Daoy (cell line): ENCODE data around the gene SUGCT. TPM values are rescaled to one million over a fixed set of nuclear protein-coding genes. Genes with fewer than 3 reads are reported as not detected.

Source experiments
- DNase-seq: peaks from one replicate; pipeline ENCODE4 v3.0.0-alpha.2; 2015; ENCODE audit warnings: low read depth
- total RNA-seq: library from RNA; depleted of rRNA; stranded (reverse); fragments of >200 nt; shearing (Covaris generic); gene quantifications from 2 replicates; pipeline ENCODE4 v1.2.3, GENCODE V29; 2014

The SUGCT gene
- total RNA-seq, 1 experiment from 2014 or later: 11.8 TPM

DNA sequence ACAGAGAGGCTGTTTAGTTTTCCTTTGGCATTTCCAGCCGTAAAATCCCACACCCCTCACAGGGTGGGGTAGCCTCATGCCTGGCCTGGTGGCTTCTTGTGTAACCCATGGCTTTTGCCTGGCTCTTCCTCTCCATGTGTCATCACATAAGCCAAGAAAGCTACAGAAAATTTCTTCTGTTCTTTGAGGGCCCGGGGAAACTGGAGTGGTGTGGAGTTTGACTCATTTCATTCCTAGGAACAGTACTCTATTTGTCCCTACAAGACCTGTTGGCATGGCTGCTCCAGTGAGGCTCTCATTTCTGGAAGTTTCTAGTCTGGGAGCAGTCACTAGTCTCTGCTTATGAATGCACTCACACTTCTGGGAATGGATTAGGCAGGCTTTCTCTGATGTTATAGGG lies 523.9 kb downstream of the SUGCT start:
- no peak for DNase-seq

DNA sequence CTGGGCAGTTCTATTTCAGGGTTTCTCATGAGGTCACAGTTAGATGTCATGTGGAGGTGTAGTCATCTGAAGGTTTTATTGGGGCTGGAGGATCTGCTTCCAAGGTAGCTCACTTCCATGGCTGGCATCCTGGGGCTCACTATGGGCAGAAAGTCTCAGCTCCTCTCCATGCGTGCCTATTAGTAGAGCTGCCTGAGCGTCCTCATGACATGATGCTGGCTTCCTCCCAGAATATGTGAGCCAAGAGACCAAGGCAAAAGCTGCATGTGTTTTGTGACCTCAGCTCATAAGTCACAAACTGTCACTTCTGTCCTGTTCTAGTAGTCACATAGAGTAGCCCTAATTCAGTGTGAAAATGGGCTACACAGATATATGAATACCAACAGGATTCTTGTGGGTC lies 524.4 kb downstream of the SUGCT start:
- no peak for DNase-seq

DNA sequence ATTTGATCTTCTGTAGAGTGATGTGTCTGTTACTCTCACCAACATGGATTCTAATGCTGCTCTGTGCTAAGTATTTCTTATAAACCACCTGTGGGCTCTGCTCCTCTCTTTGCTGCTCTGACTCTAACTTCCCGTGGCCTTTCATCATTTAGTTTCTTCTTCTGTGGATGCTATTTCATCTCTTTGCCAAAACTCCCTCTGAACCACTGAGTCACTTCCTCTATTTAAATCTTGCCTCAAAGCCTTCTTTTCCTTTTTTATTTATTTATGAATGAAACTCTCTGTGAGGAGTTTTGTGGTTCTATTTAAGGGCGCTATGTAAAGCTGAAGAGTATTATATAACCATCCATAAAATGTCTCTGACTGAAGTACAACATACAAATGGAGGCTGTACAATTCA lies 538.5 kb downstream of the SUGCT start:
- DNase-seq: peak; percentile 81

DNA sequence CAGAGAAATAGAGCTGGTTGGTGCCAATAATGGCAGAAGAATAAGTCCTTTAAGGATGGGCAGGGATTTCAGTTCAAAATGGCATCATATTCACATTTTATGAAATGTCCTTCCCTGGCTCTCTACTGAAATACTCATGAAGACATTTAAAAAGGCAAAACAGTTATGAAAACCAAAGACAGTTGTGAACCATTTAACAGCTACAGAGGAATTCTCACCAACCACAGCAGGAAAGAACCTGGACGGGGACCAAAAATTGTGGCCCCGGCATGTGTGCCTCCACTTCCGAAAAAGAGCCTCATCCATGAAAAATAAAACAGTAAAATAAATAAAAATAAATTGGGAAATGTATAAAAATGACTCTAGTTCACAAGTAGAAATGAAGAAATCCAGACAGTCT lies 539.5 kb downstream of the SUGCT start:
- peak; percentile 67 for DNase-seq

DNA sequence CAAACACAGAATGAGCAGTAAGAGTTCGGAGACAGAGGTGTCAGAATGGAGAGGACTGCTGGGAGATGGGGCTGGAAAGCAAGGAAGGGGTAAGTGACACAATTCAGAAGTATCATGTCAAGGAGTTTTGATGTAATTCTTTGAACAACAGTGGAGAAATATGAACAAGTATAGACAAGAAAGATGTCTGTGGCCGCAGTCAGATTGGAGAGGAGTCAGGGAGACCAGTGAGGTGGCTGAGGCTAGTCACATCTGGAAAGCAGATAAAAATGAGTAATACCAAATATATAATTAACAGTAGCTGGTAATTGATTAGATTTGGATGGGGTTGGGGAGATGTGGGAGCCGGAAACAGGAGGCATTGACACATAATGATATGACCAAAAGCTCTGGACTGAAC lies 540.9 kb downstream of the SUGCT start:
- no peak for DNase-seq

DNA sequence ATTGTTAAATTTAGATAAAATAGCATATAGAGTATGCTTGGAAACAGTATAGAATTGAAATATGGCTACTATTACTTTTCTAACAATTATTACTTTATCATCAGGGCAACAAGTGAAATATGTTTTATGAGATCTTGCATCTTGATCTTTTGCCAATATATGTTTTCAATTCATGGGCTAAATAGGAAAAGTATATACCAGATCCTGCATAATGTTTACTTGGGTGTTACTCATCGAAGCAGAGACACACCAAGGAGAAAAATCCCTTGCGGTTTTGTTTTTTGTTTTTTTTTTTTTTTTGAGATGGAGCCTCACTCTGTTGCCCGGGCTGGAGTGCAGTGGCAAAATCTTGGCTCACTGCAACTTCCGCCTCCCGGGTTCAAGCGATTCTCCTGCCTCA lies 541.4 kb downstream of the SUGCT start:
- DNase-seq: no peak

DNA sequence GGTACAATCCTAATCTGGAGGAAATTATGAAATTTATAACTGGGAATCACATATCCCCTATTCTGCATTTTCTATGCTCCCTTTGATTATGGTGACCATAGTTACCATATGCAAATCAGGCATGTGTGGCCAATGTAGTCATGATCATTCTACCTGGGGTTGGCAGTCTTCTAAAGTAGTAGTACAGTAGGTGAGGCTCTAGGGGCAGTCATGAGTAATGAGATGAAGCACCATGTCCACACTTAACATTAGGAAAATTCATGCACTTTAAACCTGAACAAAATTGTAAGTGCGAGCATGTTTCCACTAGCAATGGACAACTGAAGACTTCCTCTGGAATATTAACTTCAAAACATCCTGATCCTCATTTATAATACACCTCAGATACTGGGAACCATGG lies 545.9 kb downstream of the SUGCT start:
- peak; percentile 58 for DNase-seq

DNA sequence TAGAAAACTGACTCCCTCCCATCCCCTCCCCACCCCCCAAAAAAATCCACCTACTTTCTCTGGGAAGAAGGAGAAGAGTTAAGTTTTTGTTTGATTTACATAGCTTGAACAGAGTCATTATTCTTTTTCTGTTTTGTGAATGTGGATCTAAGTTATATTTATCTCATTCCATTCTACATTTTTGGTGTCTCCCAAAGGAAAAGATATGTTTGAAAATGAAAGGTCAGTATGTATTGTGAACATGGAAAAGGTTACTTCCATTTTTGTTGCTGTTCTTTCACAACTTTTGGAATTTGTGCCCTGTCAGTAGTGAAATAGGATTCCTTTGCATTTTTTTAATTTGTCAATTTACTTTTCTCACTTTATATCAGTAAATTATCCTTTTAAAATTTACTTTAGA lies 547.9 kb downstream of the SUGCT start:
- DNase-seq: no peak

DNA sequence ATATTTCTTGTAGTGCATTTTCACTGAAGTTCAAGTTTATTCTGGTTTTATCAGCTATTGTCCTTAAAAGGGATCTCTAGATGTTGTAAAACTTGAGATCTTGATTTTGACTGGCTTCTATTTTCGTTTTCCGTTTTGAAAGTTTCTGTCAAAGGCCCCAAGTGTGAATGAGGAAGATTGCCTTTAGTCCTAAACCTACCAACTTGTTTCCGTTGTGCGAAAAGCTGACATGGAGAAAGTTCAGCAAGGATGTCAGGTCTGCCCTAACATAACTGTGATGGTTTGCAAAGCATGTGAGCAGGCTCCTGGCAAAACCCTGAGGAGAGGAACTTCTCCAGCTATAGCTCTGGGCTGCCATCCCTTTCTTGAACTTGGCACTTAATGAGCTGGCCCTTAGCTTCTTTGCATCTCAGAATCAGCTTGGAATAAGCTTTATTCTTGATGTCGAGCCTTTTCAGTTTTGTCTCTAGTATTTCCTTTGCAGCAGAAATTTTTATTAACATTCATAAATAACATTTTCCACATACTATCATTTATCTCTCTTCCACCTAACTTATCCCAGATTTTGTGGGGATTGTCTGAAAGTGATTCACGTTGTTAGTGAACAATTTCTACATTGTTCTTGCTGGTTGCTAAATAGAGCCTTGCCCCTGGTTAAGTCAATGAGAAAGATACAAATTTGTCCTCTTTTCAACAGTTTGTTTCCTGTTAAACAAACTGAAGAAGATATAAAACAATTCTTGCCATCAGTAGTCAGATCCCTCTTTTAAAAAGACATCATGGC lies 559.4 kb downstream of the SUGCT start:
- no peak for DNase-seq

DNA sequence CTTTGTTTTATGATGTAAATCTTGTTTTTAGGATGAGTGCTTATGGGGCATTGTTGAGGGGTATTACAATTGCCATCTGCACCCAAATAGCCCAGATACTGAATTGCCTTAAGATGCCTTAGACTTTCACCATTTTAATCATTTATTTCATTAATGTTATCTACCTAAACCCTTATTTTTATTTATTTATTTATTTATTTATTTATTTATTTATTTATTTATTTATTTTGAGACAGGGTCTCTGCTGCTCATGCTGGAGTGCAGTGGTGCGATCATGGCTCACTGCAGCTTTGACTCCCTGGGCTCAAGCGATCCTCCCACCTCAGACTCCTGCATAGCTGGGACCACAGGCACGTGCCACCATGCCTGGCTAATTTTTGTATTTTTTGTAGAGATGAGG lies 560.2 kb downstream of the SUGCT start:
- DNase-seq: no peak

DNA sequence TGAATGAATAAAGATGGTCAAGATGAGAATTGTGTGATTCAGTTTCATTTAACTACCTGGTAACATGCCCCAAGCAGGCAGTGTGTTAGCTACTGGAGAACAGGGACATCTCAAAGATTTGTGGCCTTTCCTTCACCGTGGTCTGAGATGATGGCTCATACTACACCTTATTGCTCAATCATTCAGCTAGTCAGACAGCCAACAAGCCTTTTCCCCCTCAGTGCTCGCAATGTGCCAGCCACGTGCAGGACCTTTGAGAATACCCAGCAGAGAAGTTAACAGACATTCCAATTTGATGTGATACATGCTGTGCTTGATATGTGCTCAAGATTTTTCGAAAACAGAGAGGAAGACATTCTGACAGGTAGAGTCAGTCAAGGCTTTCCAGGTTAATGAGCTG lies 562.8 kb downstream of the SUGCT start:
- DNase-seq: no peak

DNA sequence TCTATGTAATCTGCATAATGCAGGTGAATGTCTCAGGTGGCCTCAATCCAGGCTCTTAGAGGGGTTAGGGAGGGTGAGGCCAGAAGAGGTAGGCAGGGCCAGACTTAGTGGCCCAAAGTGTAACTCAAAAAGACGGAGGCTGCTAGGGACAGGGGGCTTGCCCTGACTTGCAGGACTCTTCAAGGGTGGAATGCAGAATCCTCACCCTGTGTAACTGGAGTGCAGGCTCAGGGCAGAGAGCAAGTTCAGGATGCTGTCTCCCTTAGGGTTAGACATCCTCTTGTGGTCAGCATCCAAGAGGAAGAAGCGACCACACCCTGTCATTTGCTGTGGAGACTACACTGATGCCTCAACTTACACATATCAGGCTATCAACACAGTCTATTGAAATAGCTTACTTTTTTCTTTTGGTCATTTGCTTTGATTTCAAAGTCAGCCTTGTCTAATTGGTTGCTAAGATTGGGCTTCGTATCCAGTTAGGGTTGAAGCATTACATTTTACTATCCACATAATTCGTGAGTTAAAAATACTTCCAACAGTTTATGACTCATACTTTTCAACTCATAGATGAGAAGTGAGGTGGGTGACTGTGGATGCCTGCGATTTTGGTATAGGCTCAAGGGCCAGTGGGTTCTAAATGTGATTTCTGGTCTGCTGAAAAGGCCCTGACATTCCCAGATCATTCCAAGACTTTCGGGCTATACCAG lies 563.6 kb downstream of the SUGCT start:
- no peak for DNase-seq

DNA sequence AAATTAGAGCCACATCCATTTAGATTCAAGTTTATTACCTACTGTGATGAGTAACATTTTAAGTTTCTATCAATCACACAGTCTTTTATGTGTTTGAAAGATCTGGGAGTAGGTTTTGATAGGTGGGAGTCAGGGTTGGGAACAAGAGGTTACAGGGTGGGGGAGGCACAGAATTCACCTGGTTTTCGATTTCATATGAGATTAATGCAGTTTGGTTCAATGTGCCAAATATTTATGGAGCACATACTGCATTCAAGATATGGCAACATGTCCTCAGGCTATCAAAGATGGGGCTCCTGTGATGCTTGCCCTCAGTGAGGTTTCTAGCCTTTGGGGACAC lies 564.1 kb downstream of the SUGCT start:
- no peak for DNase-seq

DNA sequence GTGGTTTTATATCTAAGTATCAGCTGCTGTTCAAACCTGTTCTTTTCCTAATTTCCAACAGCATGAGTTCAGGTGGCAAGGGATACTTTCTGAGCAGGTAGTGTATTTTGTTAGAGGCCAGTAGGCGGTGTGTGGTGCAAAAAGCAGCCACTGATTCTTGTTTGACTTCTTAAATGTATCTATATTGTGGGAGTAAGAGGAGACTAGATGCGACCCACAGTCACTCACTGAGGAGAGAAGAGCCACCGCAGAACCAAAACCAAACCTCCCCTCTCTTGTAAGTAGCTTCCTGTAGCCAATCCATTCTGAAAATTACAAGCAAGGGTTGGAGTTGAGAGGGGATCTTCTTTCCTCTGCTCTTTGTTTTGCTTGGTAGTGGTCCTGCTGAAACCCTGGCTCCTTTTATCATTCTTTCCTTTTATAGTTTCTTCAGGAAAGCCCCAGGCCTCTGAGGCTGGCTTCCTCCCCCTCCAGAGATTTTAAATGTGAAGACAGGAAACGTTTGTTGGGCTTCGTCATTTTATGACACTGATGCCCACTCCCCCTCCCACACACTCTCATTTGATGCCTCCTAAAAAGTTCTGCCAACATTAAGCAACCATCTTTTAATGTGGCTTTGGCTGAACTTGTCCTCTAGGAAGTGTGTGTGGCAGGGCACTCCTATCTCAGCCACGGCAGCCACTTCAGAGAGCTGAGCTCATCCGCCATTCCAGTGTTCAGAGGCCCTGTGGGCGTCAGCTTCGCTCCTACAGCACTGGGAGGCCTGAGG lies 566.0 kb downstream of the SUGCT start:
- DNase-seq: peak; percentile 90

DNA sequence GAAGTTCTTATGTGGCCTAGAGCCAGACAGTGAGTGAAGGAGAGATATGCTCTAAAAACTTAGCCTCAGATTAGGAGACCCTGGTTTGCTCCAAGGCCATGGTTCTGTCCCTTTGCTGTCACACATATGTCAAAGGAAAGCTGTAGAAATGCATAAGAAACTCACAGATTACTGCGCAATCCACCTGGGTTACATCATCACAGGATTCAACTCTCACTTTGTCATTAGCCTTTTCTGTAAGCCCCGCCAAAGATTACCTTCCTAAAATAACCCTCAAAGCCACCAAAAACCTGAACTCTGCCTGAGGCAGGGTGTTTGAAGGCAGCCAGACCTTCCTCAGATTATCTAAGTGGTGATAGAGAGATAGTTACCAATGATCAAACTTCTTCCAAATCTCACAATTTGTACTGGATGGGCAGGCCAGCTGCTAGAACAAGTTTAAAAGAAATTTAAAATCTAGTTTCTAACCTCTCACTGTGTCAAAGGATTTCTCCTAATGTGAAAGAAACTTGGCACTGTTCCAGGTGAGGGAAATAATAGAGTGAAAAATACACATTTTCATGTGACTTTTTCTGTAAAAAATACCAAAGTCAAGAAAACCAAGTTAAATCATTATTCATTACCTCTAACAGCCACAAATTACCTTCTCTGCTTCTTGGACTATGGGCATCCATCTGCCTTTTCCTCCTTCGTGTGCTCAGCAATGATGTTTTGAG lies 567.2 kb downstream of the SUGCT start:
- no peak for DNase-seq

DNA sequence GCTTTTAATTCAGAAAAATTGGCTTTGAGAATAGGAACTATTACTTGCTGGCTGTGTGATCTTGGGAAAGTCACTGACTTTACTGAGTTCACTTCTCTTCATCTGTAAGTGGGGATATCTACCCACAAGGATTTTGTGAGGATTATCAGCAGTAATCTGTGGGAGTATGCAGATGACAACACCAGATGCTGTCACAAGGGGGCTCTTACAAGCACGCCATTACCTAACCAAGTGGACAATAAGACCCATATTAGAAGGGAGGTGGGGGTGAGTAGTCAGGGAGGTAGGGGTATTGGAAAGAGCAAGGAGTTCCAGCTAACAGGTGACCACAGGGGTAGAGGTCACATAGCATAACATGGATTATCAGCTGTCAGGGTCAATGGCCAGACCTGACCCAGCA lies 569.4 kb downstream of the SUGCT start:
- no peak for DNase-seq

DNA sequence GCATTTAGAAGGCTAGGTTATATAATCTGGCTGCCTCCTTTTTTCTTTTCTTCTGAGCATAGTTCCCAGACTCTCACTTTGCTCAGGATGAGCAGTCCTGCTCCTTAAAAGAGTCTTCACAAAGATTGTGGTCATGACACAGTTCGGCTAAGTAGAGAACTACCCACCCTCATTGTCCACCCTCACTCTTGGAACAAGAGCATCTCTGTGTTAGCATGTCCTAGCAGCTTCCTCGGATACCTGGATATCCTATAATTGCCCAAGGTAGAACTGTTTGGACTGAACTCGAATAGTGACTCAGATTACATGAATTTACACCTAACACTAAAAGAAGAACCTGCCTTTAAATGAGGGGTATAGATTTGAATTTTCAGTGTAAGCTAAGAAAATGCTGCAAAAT lies 572.0 kb downstream of the SUGCT start:
- DNase-seq: no peak

DNA sequence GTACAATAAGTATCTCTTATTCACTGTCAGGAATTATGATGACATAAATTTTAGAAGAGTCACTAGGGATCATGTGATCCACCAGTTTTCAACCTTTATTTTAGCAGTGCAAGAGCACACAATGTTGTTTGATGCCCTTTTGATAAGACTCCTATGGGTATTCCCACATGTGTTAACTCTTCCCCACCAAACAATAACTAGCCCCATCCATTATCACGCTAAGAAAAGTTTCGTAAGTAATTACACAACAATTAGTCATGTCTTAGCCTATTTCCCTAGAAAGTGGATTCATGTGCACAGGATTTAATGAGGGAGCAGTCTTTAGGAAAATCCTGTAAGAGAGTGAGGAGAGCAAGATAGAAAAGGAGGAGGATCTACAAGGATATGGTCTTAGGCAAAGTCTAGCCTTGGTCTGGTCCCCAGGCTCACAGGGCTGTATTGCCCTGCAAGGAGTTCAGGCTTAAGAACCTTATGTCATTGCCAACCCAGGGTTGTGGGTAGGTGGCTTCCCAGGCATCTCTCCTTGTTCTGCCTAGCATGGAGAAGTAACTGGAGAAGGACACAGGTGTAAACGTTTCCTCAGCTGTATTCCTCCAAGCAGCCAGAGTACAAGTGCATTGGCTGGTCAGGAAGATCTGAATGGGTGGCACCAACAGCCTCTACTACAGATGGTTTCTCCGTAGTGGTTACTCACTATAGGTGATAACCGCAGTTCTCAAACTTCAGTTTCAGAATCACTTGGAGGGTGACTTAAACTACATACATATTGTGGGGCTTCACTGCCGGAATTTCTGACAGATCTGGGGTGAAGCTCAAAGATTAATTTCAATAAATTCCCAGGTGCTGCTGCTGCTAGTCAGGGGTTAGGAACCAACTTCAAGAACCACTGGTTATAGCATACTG lies 574.5 kb downstream of the SUGCT start:
- no peak for DNase-seq

DNA sequence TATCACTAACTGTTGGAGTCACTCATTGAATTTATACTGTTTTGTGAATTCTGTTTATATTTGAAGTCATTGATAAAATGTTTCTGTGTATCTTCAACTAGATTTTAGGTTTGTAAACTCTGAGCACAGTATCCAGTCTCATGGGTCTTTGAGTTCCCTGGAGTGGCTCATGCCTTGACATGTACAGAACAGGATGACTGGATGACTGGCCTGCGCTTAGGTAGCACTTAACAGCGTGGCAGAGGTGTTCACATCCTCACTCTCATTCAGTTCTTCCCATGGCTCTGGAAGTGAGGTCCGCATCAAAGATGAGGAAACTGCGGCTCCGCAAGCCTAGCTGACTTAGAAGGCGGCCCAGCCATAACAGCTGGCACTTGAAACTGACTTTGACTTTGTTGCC lies 576.9 kb downstream of the SUGCT start:
- no peak for DNase-seq

DNA sequence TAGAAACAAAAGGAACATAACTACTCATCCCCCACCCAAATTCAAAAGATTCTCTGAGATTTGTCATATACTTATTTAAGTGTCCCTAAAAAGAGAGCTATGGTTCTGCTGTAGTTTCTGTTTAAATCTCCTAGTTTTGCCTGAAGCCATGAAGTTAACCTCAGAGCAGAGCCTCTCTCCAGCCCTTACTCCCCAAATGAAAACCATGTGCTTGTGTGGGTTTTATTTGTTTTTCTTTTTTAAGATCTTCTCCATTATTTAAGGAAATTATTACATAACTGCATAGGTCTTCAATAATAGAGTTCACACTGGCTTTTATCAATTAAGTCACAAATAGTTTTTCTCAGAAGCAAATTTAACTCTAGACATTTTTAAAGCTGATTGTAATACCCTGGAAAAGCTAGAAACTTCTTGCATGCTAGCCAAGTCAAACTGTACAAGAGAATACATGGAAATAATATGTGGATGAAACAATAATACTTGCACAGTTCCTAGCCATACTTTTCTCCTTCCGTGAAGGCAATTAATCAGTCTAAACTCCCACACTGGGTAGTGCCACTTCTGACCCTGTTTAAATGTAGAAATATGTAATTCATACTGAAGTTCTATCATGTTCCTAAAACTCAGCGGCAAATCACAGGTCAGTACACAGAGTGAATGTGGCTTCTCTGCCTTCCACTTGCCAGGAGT lies 579.7 kb downstream of the SUGCT start:
- DNase-seq: no peak

DNA sequence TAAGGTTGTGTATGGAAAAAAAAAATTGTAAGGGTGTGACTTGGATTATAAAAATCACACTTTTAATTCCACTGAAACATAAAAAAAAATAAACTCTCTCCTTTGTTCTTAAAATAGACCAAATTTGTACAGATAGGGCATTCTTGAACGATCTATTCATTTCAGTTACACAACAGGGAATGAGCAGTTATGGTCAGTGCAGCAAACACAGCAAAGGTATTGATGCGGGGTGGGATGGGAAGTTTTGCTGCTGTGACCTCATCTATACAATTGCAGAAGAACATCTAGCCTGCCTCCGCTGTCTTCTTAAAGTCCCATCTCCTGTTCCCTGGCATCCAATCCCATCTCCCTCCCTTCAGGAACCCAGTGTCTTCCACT lies 580.2 kb downstream of the SUGCT start:
- no peak for DNase-seq
